ENCODE results near the gene PC.

The PC gene

DNA sequence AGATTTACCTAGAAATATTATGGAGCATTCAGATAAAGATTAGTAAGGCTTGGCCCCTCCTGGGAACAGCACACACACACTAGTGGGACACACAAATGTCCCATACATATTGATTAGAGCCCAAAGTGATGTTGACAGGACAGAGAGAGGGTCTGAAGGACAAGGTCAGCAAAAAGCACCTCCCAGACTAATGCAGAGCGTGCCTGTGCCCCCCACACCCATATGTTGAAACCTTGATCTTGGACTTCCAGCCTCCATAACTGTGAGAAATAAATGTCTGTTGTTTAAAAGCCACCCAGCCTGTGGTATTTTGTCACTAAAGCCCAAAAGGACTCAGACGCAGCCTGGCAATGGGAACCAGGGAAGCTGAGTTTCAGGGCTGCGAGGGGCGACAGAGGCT lies 73.7 kb downstream of the PC start:
- DNase-seq (ENCODE audit: low spot score), result no peak

DNA sequence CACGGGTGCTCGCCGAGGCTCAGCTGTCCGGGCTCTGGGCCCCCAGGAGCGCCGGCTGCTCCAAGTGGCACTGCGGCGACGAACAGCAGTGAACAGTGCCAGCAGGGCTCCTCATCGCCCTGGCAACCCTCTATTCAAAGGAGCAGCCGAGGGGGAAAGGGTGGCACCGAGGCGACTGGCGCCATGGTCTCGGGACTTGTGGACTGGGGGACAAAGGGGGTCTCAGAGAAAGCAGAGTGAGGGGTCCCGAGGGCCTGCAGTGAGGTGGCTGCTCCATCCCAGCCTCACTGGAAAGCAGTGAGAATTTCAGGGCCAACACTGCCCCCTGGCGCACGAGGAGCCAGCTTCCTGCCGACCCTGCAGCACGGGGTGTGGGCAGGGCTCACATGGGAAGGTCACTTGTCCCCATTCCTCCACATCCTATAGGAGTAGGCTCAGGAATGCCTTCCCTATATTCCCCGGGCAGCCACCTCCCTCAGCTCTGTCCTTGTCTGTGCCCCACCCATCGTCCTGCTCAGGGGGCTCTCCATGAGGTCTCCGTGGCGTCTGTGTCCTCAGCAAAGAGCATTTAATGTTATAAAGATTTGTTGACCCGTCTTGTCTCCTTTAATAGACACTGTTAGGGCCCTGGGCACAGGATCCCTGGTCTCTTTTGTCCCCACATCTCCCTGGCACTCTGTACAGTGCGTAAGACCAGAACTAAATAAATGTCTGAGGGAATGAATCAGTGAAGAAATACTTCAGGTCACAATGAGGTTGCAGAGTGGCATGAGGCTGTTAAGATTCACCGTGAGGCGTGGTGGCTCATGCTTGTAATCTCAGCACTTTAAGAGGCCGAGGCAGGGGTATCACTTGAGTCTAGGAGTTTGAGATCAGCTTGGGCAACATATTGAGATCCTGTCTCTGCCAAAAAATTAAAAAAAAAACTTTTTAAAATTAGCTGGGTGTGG lies 74.9 kb downstream of the PC start:
- DNase-seq (ENCODE audit: low spot score), result peak; percentile 100

DNA sequence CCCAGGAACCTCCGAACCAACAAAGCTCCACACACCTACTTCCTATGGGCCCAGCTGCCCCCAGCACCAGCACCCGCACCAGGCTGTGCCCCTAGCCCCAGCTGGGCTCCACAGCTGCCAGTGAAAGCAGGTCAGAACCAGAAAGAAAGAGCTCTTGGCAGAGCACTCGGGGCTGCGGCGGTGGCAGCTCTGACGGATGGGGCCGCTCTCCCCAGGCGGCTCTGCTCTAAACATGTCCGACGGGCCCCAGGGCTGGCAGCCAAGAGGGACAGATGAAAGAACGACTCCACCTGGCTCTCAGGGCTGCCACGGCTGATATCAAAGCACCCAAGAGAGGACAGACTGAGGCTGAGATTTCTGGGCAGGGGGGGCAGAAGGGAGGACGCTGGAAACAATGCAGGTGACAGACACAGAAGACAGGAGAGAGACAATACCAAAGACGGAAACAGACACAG lies 75.6 kb downstream of the PC start:
- no peak for DNase-seq (ENCODE audit: low spot score)

DNA sequence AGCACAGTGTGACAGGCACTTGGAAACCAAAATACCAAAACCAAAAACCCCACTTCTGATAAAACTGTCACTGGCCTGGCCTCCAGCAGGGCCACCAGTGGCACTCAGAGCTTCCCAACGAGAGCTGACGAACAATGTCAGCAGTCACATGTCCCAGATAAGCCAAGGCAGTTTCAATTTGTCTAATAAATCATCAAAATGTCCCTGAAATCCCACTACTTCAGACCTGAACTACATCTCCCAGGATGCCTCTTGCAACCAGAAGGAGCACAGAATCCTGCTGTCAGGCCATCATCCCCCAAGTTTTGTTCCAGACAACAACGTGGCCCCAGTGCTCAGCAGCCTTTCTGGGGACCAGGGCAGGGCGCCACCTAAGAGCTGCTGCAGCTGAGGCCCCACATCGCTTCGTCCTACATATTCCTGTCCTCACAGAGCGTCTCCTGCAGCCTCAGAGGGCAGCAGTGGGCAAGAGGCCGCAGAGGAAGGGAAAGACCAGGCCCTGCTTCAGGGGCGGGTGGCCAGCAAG lies 76.2 kb downstream of the PC start:
- DNase-seq (ENCODE audit: low spot score), result no peak

DNA sequence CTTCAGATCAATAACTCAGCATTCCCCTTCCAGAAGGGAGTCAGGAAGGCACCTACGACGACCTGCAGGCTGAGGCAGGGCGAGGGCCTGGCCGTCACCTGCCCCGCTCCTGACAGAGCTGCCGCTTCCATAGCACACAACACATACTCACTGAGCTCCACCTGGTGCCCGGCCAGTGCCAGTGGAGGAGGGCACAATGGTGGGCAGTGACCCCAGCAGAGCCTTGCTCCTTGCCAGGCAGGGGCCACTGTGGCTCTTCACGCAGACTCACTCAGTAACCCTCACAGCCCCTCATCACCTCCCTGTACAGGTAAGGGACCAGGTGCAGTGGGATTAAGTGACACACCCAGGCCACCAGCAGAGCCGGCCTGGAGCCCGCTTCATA lies 76.7 kb downstream of the PC start:
- no peak for DNase-seq (ENCODE audit: low spot score)

DNA sequence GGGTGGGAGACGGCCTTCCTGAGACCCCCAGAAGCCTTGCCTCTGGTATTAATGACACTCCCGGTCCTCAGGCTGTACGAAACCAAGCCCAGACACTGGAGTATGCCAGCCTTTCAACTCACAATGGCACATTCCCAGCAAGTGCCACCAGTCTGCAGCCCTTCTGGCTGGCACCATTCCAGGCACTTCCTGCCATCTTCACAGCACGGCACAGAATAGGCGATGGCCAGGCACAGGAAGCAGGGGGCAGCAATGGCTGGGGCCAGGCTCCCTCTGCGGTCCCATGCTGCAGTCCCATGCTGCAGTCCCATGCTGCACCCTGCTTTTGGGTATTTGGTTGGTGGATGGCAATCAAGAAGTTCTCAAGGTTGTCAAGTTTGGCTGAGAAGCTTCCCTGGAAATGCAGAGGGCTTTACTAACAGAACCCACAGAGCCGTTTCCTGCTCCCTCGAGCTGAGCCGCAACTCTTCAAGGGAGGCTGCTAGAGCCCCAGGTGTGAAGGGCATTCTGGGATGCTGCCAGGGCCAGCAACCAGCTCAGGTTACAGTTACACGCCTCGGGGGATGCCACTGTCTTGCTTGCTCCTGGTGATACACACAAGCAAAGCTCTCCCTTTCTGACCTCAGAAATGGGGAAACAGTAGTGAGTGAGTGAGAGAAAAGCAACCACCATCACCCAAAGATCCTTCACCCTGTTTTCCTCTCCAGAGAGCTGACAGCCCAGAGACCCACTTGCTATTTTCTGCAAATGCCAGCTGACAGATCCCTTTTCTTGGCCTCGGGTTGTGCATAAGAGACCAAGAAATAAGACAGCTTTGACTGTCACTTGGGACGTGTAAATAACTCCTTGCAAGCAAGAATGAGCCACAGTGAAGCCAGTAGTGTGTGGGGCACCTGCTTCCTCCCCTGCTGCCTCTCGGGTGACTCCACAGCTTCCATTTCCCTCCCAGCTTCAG lies 77.4 kb downstream of the PC start:
- no peak for DNase-seq (ENCODE audit: low spot score)

DNA sequence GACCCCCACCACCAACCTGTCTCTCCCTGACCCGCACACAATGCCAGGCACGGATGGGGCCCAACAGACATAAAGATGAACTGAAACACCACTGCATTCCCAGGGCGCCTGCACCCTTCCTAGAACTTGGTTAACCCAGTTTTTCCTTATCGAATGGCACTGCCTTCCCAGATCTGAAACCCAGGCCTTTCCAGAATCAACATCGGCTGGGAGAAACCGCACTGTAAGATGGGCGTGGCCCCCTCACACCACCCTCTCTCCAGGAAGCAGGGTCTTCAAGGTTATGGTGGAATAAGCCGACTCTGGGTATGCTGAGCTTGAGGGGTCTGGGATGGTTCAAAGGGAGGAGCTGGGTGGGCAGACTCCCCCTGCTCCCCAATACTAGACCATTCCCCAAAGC lies 78.2 kb downstream of the PC start:
- DNase-seq (ENCODE audit: low spot score), result no peak

DNA sequence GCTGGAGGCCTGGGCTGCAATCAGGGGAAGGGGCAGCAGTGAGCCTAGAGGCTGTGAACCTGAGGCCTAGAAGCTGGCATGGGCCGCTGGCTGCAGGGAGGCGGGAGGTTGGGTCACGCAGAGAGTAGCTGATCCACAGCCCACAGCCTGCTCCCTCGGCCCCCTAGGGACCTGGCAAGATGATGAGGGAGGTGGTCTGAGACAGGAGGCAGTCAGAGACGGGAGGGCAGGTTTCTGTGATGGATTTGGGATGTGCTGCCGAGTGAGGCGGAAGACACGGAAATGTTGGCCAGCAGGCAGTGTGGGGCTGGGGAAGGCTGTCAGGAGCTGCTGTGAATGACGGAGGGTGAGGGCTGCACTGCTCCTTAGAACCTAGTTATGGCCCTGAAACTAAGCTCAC lies 78.6 kb downstream of the PC start:
- no peak for DNase-seq (ENCODE audit: low spot score)

DNA sequence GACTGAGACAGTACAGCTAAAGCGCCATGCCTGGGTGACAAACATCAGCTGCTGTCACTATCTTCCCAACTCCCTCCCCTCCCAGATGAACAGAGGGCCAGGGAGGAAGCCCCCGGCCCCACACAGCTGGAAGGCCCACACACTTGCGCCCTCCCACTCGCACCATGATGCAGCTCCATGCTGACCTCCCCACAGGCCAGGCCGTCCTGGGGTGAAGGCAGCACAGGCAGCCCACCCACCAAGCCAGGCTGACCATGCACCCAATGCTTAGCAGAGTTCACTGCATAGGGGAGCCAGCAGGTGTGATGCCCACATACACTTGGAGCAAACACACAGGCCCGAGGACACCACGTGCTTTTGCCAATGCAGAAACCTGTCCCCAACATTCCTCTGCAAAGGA lies 79.2 kb downstream of the PC start:
- DNase-seq (ENCODE audit: low spot score), result no peak

DNA sequence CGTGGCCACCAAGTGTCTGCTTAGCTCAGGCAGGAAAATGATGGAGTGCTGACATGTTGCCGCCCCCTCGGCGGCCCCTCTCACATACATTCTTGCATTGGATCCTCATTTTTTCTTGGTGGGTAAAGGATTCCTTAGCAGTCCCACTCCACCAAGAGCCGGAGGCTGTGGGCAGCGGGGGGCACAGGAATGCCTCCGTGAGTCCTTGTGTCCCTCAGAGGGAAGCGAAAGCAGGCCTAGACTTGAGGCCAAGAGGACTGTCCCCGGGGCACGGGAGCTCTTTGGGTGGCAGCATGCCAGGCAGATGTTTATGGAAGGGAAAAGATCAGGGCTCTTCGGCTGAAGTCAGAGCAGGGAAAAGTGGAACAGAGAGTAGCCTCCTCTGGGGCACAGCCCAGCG lies 79.7 kb downstream of the PC start:
- no peak for DNase-seq (ENCODE audit: low spot score)

DNA sequence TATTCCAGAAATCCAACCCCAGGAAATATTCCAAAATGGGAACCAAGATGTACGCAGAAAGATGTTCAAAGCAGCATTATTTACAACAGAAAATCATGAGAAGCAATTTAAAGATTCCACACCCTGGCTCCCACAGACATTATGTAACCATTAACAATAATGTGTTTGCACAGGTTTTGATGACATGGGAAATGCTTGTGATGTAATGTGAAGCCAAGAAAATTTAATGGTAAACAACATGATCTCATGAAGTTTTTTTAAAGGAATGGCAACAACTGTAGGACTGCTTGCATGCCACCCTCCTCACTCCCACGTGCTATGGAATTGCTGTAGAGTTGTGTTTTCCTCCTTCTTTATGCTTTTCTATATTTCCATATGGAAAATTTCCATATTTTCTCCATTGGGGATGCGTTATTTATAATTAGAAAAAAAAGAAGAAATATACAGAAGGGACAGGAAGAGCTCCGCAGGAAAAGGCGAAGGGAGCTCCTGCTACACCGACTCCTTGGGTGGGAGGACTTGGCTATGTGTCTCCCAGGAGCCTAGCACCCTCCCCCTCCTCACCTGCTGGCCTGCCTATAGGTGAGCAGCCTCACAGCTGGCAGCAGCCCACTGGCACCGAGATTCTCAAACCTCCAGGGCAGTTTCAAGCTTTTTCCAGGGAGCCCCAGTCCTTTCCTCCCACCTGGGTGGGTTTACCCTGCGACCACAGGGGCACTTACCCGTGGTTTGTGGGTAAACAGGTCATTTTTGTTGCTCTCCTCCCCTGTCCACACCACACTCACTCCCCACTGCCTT lies 80.4 kb downstream of the PC start:
- DNase-seq (ENCODE audit: low spot score), result no peak

DNA sequence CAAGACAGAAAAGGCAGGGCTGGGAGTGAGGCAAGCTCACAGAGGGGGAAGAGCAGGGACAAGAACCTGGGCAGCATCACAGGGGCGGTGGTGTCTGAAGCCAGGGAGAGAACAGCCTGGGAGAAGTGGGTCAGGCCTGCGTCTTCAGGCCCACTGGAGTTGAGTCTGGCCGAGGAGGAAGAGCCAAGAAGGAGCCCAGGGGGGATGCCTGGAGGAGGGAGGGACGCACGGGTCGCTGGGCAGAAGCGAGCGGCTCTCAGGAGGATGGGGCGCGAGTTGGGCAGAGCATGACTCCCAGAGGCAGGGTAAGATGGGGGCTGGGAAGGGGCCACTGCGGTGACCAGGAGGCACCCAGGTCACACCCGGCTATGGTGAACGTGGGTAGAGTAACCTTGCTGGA lies 82.8 kb downstream of the PC start:
- DNase-seq (ENCODE audit: low spot score), result no peak

DNA sequence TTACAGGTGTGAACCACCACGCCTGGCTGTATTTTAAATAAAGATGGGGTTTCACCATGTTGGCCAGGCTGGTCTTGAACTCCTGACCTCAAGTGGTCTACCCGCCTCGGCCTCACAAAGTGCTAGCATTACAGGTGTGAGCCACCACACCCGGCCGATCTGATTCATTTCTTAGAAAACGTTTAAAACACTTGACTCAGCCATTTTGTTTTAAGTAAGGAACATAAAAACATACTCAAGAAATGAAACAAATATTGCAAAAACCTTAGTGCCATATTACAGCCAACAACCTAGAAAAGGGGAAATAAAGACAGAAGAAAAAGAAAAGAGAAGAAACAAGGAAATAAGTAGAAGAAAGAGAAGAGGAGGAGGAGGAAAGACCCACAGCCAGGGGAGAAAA lies 84.0 kb downstream of the PC start:
- DNase-seq (ENCODE audit: low spot score), result no peak

DNA sequence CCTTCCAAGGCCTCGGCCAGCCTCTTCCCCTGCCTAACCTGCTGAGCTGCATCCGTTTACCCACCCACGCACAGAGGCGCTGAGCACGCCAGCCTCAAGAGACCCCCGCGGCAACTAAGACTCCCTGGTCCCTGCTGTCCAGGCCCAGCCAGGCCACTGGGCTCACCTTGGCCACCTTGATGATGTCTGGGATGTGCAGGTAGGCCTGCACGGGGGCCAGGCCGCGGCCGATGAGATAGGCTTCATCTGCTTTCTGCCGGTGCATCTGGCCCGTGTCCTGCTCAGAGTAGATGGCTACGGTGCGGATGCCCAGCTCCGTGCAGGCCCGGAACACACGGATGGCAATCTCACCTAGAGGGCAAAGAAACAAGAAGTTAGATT lies 86.7 kb downstream of the PC start:
- no peak for DNase-seq (ENCODE audit: low spot score)

DNA sequence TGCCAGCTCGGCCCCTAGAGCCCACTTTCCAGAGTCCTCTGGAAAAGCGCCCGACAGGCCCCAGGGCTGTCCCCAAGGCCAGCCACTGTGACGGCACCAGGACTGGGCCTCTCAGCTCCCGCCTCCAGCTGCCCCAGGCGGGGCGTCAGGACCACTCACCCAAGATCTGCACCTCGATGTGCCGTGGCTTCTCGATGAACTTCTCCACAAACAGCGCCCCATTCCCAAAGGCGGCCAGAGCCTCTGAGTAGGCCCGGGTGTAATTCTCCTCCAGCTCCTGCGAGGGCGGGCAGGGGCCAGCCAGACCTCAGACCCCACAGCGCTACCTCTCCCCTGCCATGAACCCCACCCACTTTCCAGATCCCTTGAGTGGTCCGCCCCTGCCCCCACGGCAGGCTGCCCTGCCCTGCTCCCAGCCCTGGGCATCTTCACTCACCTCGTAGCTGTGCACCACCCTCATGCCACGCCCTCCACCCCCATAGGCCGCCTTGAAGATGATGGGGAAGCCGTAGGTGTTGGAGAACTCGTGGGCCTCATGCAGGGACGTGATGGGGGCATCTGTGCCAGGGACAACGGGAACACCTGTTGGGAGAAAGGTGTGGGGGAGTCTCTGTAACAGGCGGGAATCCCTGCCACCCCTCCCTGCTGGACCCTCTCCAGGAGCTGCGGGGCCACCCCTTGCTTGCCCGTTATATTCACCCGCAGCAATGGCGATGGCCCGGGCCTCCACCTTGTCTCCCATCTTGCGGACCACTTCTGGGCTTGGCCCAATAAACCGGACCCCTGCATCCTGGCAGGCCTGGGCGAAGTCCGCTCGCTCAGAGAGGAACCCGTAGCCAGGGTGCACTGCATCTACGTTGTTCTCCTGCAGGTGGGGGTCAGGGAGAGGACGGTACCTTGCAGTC lies 87.3 kb downstream of the PC start:
- no peak for DNase-seq (ENCODE audit: low spot score)

DNA sequence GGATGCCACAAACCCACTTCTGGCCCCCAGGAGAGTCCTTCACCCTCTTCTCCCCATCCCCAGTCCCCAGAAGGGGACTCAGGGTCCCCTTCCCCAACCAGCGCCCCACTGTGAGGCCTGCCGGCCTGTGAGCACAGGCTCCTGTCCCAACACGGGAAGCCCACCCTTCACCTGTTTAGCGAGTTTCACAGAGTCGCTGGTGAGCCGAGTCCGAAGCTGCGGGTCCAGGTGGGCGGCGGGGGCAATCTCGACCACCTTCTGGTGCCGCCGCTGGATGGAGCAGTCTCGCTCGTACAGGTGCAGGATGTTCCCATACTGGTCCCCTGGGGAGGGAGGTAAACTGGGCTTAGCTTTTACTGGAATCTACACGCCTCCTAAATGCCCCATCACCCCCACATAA lies 88.1 kb downstream of the PC start:
- no peak for DNase-seq (ENCODE audit: low spot score)

DNA sequence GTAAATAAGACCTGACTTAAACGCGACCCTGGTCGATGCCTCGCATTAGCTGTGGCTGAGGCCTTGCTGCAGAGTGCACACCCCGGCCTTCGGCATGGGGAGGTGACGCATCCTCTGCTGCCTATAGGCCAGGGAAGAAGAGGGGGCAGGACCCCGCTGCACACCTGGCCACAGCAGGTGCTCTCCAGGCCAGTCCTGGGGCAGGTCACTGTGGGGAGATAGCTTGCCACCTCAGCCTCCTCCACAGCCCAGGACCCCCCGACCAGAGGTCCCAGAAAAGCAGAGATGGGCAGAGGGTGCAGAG lies 88.7 kb downstream of the PC start:
- no peak for DNase-seq (ENCODE audit: low spot score)

DNA sequence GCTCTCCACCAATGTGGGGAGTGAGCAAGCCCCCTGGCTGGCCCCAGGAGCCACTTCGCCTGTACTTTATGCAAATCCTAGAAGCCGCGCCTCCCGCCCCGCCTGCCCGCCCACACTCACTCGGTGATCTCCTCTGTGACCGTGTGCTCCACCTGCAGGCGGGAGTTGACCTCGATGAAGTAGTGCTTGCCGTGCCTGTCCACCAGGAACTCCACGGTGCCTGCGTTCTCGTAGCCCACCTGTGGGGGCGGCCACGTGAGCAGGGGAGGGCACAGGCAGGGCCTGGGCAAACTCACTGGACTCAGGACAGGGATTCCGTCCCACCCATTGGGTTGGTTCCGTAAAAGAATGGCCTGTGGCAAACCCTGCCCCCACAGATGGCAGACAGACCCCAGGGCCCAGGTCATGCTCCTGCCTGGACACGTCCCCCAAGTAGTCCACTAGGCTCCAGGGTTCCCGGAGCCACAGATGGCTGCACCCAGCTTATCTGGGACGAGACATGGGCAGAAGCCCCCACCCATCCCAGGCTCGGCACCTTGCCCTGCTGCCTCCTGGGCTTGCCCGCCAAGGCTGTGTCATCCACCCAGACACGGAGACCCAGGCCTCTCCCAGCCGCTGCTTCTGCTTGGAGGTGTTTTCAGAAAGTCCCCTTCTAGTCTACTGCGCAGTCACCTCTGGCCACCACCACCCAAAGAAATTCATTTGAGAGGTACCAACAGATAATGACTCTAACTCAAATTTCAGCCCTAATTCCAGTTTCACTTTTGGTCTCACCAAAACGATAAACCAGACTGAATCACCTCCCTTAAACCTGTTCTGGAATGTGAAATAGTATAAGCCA lies 89.2 kb downstream of the PC start:
- peak; percentile 100 for DNase-seq (ENCODE audit: low spot score)

DNA sequence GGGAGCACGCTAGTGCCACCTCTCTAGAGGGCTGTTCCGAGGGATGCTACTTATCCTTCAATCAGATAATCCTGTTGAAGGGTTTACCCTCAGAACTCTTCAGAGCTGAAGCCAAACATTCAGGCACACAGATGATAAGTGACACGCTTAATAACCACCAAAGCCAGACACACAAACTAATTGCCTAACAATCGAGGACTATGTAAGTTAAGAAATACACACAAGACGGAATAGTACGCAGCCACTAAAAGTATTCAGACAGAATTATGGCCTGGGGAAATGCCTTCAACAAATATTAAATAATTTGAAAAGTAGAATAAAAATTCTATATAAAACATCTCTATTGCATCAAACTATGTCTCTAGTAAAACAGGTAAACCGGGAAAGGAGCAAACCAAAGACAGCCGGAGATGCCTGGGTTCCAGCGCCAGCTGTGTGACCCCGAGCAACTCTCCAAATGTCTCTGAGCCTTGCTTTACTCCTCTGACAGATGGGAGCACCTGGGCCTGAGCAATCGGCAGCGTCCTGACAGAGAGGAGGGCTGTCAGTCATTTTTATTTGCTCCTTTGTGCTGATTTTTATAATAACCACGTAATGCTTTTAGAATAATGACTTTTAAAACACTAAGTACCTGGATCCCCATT lies 90.0 kb downstream of the PC start:
- no peak for DNase-seq (ENCODE audit: low spot score)

Measured in HuH-7 (cell line).